Head of caudate nucleus (tissue), 42 donors: ENCODE data around the gene FOXK2.
"Not testable (repeated sequence)": the region's sequence is repeated elsewhere in the genome, so short reads cannot be mapped to it uniquely, and the experiment has no call there.

Experiments used
- DNase-seq, 42 donors: peaks; one replicate each; pipeline versions ENCODE4 v3.0.0 to v3.0.0-alpha.2; 2020 to 2021; ENCODE audit warnings: mixed read lengths in 7 of 42
- intact Hi-C: fragments of 100-400 bp; cut with DNase I; formaldehyde crosslinking; loops from one replicate; pipeline ENCODE4 v1.15.0; 2022

FOXK2 gene

GRCh38 chr17:82493226-82493781, 26.2 kb upstream of the FOXK2 start:
- no peak for DNase-seq
- intact Hi-C loops: no loop called here

- intact Hi-C loops: no loop called here
- peak; percentile 64 to 97 (median 90) for DNase-seq
Observed at GRCh38 chr17:82494236-82495055, 25.1 kb upstream of the FOXK2 start.

- intact Hi-C loops: no loop called here
- DNase-seq: no peak
Observed at GRCh38 chr17:82495844-82496528, 23.5 kb upstream of the FOXK2 start.

- intact Hi-C loops: no loop called here
- DNase-seq: peak; percentile 93 to 100 (median 98)
Observed at GRCh38 chr17:82496529-82497434, 22.8 kb upstream of the FOXK2 start.

GRCh38 chr17:82497483-82498405, 21.8 kb upstream of the FOXK2 start:
- peak in 40 of 42 donors; percentile 20 to 77 (median 41) for DNase-seq
- intact Hi-C loops: no loop called here

- intact Hi-C loops: no loop called here
- DNase-seq: no peak
Observed at GRCh38 chr17:82502207-82502606, 17.3 kb upstream of the FOXK2 start.

GRCh38 chr17:82503094-82503727, 16.3 kb upstream of the FOXK2 start:
- DNase-seq: no peak
- intact Hi-C loops: no loop called here

- intact Hi-C loops: no loop called here
- no peak for DNase-seq
Observed at GRCh38 chr17:82503728-82504308, 15.7 kb upstream of the FOXK2 start.

- no peak for DNase-seq
- intact Hi-C loops: no loop called here
Observed at GRCh38 chr17:82505296-82505695, 14.2 kb upstream of the FOXK2 start.

- DNase-seq, intact Hi-C loops: not testable (repeated sequence)
Observed at GRCh38 chr17:82506402-82506801, 13.1 kb upstream of the FOXK2 start.

GRCh38 chr17:82507631-82508175, 11.8 kb upstream of the FOXK2 start:
- intact Hi-C loops: no loop called here
- DNase-seq: no peak

GRCh38 chr17:82511642-82512041, 7.9 kb upstream of the FOXK2 start:
- intact Hi-C loops: loop anchor here (10.0 kb wide), 1 partner anchor 57 kb away; the partner anchor contains the start of genes CYBC1 and NARF
- DNase-seq: not testable (repeated sequence)

- intact Hi-C loops: loop anchor here (10.0 kb wide), 1 partner anchor 59 kb away; the partner anchor contains the start of genes CYBC1 and NARF
Observed at GRCh38 chr17:82513864-82514263, 5.7 kb upstream of the FOXK2 start.

GRCh38 chr17:82517230-82517865, 2.2 kb upstream of the FOXK2 start:
- no peak for DNase-seq
- intact Hi-C loops: loop anchor here (10.0 kb wide), 1 partner anchor 63 kb away; the partner anchor contains the start of genes CYBC1 and NARF

More at GRCh38 chr17:82513864-82514263, 5.7 kb upstream of the FOXK2 start:
- not testable (repeated sequence) for DNase-seq

GRCh38 chr17:82519971-82520903, 705 bp downstream of the FOXK2 start:
- peak in 36 of 42 donors; percentile 15 to 64 (median 48) for DNase-seq
- intact Hi-C loops: loop anchor here (10.0 kb wide), 1 partner anchor 65 kb away; the partner anchor contains the start of genes CYBC1 and NARF
